OCI-LY7 (cell line): Measurements from ENCODE around the gene OR10A6. TPM values are rescaled to one million over a fixed set of nuclear protein-coding genes. Genes with fewer than 3 reads are reported as not detected.

Source experiments
- BruUV-seq: library from RNA; stranded (reverse); fragments of 400-500 nt; replicated peaks from 2 replicates; lab custom pipeline; 2021; lab: Mats Ljungman, UMichigan
- CTCF ChIA-PET: fragments of 300-600 bp; sonication (Branson Sonifier 250); formaldehyde crosslinking; loops from one replicate; lab custom pipeline; 2022; ENCODE audit warnings: antibody characterized with exemption; ENCODE audit not compliant: unreplicated experiment; lab: Charles Lee
- POLR2A ChIA-PET: fragments of 300-600 bp; sonication (Branson Sonifier 250); formaldehyde crosslinking; loops from one replicate; lab custom pipeline; 2022; ENCODE audit warnings: antibody characterized with exemption; lab: Charles Lee
- DNase-seq: peaks from one replicate; pipeline ENCODE4 v3.0.0-alpha.2; 2015; ENCODE audit warnings: low spot score
- H2AFZ ChIP-seq: fragments of 200-600 bp; sonication (generic), shearing (Covaris generic); 2 replicates; pipeline ENCODE4 v1.6.1; 2014; ENCODE audit warnings: mild to moderate bottlenecking, antibody characterized with exemption, low read length, moderate library complexity
- H3K27ac ChIP-seq: fragments of 200-600 bp; sonication (generic); 2 replicates; pipeline ENCODE4 v1.5.1; 2014; ENCODE audit warnings: mixed run types, low read depth, mild to moderate bottlenecking, moderate library complexity, low read length, inconsistent platforms; ENCODE audit not compliant: poor library complexity, severe bottlenecking
- H3K36me3 ChIP-seq: fragments of 200-600 bp; sonication (generic); 2 replicates; pipeline ENCODE4 v1.6.1; 2014; ENCODE audit warnings: mild to moderate bottlenecking, antibody characterized with exemption, low read length, moderate library complexity, mixed read lengths; ENCODE audit not compliant: insufficient read depth
- H3K4me1 ChIP-seq: fragments of 200-600 bp; sonication (generic); 2 replicates; pipeline ENCODE4 v1.5.1; 2014; ENCODE audit warnings: mild to moderate bottlenecking, low read length; ENCODE audit not compliant: insufficient read depth, poor library complexity, severe bottlenecking
- H3K4me2 ChIP-seq: fragments of 200-600 bp; sonication (generic); 2 replicates; pipeline ENCODE4 v1.6.1; 2014; ENCODE audit warnings: mild to moderate bottlenecking, low read length
- H3K4me3 ChIP-seq: fragments of 200-600 bp; sonication (generic); 2 replicates; pipeline ENCODE4 v1.5.1; 2014; ENCODE audit warnings: mild to moderate bottlenecking, low read depth, low read length; ENCODE audit not compliant: poor library complexity, severe bottlenecking
- H3K79me2 ChIP-seq: fragments of 200-600 bp; sonication (generic); 2 replicates; pipeline ENCODE4 v1.6.1; 2016; ENCODE audit warnings: low read depth, mild to moderate bottlenecking, low read length, moderate library complexity, mixed read lengths; ENCODE audit not compliant: insufficient read depth
- H3K9me2 ChIP-seq: fragments of 200-600 bp; sonication (generic); 2 replicates; pipeline ENCODE4 v1.6.1; 2016; ENCODE audit warnings: mild to moderate bottlenecking, low read length, mixed read lengths; ENCODE audit not compliant: insufficient read depth
- H3K9me3 ChIP-seq: fragments of 200-600 bp; sonication (generic); 2 replicates; pipeline ENCODE4 v1.6.1; 2014; ENCODE audit warnings: mild to moderate bottlenecking, mixed run types, low read length, mixed read lengths
- H4K20me1 ChIP-seq: fragments of 200-600 bp; sonication (generic); 2 replicates; pipeline ENCODE4 v1.6.1; 2014; ENCODE audit warnings: mild to moderate bottlenecking, antibody characterized with exemption, low read length, moderate library complexity, mixed read lengths; ENCODE audit not compliant: insufficient read depth
- EZH2phosphoT487 ChIP-seq: fragments of 200-600 bp; sonication (generic); IDR thresholded peaks from 2 replicates; pipeline ENCODE4 v1.6.1; 2018; ENCODE audit warnings: low read depth, borderline replicate concordance, mild to moderate bottlenecking, mixed run types, antibody characterized with exemption, low read length, moderate library complexity, mixed read lengths
- intact Hi-C: fragments of 100-400 bp; cut with micrococcal nuclease; formaldehyde crosslinking; loops from one replicate; pipeline ENCODE4 v1.10.0; 2022; ENCODE audit not compliant: unreplicated experiment
- total RNA-seq, 2 experiments: library from RNA; depleted of rRNA in 1 of 2; stranded (reverse); fragments of >200 nt in 1 of 2; shearing (Covaris generic) in 1 of 2; gene quantifications; 2 replicates each; pipeline ENCODE4 v1.2.3, GENCODE V29; 2014 to 2022
- TF ChIP-seq, protein P1 (sequence below): fragments of 200-600 bp; sonication (generic); conservative IDR thresholded peaks from 2 replicates; pipeline ENCODE4 v1.5.1; 2014; ENCODE audit warnings: mild to moderate bottlenecking, antibody characterized with exemption, low read length, moderate library complexity, mixed read lengths

OR10A6 gene
- total RNA-seq, 2 experiments from 2014 or later: not detected

- peaks cover 3% of the 10 kb centered on the region for H3K4me1 ChIP-seq
- H3K79me2 ChIP-seq: no peaks in the 10 kb centered on the region
- ChIA-PET CTCF (no interaction called here), POLR2A (interaction anchor here (0.6 to 1.9 kb wide), 2 partner anchors 17 to 500 kb away, joined by 3 to 5 read pairs; partner anchors contain the start of gene EIF3F)
- H3K36me3 ChIP-seq: no peaks in the 10 kb centered on the region
- no peak overlapping the region for H2AFZ ChIP-seq
- H3K27ac ChIP-seq: no peak overlapping the region
- BruUV-seq: no TSS peak
- no peaks in the 10 kb centered on the region for H3K9me3 ChIP-seq
- intact Hi-C loops: no loop called here
- no peak for DNase-seq
- H3K9me2 ChIP-seq: no peaks in the 10 kb centered on the region
- H3K4me3 ChIP-seq: no peak overlapping the region
- H3K4me2 ChIP-seq: no peak overlapping the region
- TF ChIP-seq, protein P1, sequence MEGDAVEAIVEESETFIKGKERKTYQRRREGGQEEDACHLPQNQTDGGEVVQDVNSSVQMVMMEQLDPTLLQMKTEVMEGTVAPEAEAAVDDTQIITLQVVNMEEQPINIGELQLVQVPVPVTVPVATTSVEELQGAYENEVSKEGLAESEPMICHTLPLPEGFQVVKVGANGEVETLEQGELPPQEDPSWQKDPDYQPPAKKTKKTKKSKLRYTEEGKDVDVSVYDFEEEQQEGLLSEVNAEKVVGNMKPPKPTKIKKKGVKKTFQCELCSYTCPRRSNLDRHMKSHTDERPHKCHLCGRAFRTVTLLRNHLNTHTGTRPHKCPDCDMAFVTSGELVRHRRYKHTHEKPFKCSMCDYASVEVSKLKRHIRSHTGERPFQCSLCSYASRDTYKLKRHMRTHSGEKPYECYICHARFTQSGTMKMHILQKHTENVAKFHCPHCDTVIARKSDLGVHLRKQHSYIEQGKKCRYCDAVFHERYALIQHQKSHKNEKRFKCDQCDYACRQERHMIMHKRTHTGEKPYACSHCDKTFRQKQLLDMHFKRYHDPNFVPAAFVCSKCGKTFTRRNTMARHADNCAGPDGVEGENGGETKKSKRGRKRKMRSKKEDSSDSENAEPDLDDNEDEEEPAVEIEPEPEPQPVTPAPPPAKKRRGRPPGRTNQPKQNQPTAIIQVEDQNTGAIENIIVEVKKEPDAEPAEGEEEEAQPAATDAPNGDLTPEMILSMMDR: no peak
- TF ChIP-seq EZH2phosphoT487: no peak
- no peaks in the 10 kb centered on the region for H4K20me1 ChIP-seq
Measured at GRCh38 chr11:7969756-7970646, 38.9 kb upstream of the OR10A6 start.

- no peak for DNase-seq
- no peak for TF ChIP-seq EZH2phosphoT487
- TF ChIP-seq, protein P1: no peak
- Histone ChIP-seq H2AFZ (peak overlapping the region; percentile 20; the same call in 1 of the 2 replicates), H3K27ac (no peak overlapping the region), H4K20me1 (no peaks in the 10 kb centered on the region), H3K9me3 (no peaks in the 10 kb centered on the region), H3K9me2 (no peaks in the 10 kb centered on the region), H3K4me3 (no peak overlapping the region), H3K4me1 (peaks cover 16% of the 10 kb centered on the region), H3K79me2 (no peaks in the 10 kb centered on the region), H3K36me3 (no peaks in the 10 kb centered on the region), H3K4me2 (no peak overlapping the region)
- BruUV-seq: no TSS peak
- POLR2A ChIA-PET: interaction anchor here (0.6 to 1.9 kb wide), 6 partner anchors 10 to 423 kb away, joined by 3 to 7 read pairs (median 4); no protein-coding TSS in a partner anchor
- intact Hi-C loops: no loop called here
- CTCF ChIA-PET: interaction anchor here (0.5 kb wide), 1 partner anchor 34 kb away, joined by 3 read pairs; no protein-coding TSS in a partner anchor
Measured at GRCh38 chr11:7968686-7969085, 37.6 kb upstream of the OR10A6 start.

GRCh38 chr11:7967826-7968225 lies 36.8 kb upstream of the OR10A6 start:
- ChIA-PET CTCF (no interaction called here), POLR2A (interaction anchor here (1.9 kb wide), 1 partner anchor 9 kb away, joined by 7 read pairs; no protein-coding TSS in a partner anchor)
- Histone ChIP-seq H3K9me3 (no peaks in the 10 kb centered on the region), H3K4me2 (no peak overlapping the region), H3K36me3 (no peaks in the 10 kb centered on the region), H3K4me1 (peaks cover 25% of the 10 kb centered on the region), H2AFZ (no peak overlapping the region), H3K79me2 (no peaks in the 10 kb centered on the region), H3K27ac (no peak overlapping the region), H4K20me1 (no peaks in the 10 kb centered on the region), H3K9me2 (no peaks in the 10 kb centered on the region), H3K4me3 (no peak overlapping the region)
- DNase-seq: no peak
- BruUV-seq: no TSS peak
- intact Hi-C loops: no loop called here
- TF ChIP-seq, protein P1: no peak
- TF ChIP-seq EZH2phosphoT487: no peak
